Measurements from ENCODE around the gene MT2A. TPM values are rescaled to one million over a fixed set of nuclear protein-coding genes. Genes with fewer than 3 reads are reported as not detected.
A peak's percentile ranks its signal among the peaks of the same experiment; 100 is the strongest.
"Not testable (repeated sequence)": the region's sequence is repeated elsewhere in the genome, so short reads cannot be mapped to it uniquely, and the experiment has no call there.

The MT2A gene
- total RNA-seq (2014; rRNA removed; shearing (Covaris generic)) = 207 and 248 TPM in 2 replicates

DNA sequence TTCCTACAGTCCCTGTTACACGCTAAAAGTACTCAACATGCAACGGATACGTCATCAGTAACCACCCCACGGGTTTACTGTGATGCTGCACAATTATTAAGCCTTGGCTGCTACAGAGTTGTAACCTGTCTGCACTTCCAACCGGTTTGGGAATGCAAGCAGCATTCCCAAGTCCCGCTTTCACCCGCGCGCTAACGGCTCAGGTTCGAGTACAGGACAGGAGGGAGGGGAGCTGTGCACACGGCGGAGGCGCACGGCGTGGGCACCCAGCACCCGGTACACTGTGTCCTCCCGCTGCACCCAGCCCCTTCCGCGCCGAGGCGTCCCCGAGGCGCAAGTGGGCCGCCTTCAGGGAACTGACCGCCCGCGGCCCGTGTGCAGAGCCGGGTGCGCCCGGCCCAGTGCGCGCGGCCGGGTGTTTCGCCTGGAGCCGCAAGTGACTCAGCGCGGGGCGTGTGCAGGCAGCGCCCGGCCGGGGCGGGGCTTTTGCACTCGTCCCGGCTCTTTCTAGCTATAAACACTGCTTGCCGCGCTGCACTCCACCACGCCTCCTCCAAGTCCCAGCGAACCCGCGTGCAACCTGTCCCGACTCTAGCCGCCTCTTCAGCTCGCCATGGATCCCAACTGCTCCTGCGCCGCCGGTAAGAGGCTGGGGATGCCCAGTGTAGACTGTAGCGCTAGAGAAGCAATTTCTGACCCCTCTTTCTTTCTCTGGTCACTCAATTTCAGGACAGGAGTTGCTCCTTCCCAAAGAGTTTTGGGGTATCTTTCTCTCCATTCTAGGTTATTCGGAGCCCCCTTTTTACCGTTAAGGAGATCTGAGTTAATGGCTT, at the start of gene MT2A:
Gene MT2A, plus strand, starts transcription at position 542 of the 833 bp plus-strand sequence. Its CDS starts 72 bp downstream, at position 614.
- DNase-seq (ENCODE audit: low read depth) = peak; percentile 97

DNA sequence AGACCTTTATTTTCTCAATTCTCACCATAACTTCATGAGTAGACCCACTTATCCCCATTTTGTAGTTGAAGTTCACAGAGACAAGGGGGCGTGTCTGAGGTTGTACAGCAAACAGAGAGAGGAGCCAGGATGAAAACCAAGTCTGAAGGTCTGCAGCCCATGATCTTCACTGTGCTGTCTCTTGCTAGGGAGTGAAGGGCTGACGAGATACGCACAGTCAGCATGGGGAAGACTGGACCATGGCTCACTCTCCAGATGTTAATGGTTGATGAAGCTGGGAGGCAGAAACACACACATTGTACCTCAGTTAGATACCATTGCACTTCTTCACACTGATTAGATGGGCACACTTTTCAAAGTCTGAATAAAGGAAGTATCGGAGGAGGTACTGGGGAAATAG, 49.3 kb upstream of the MT2A start:
- DNase-seq (ENCODE audit: low read depth) = no peak

DNA sequence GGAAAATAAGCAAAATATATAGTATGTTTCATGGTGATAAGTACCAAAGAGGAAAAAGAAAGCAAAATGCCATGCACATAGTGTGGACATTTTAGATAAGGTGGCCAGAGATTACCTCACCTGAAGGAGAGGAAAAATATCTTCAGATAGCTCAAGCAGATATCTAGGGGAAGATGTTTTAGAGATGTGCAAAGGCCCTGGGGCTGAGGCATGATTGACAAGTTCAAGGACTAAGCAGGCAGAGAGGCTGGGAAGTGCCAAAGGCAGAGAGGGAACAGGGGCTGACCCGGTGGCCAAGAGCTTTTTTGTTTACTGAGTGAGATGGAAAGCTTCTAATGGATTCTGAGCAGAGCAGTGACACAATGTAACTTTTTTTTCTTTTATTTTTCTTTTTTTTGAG, 47.9 kb upstream of the MT2A start:
- DNase-seq (ENCODE audit: low read depth) = no peak

DNA sequence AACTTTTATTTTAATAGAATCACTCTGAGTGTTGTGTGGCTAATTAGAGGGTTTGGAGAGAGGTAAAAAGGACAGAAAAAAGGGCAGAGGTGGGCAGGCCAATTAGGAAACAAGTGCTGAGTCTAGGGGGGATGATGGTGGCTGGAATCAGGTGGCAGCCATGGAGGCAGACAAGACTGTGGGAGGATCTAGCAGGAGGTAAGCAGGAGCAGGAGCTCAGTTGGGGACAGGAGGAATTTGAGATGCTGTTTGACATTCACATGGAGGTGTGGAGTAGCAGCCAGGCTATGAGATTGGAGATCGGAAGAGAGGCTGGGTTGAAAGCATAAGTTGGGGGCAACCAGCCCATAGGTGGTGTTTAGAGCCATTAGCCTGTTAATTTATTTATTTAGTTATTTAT, 47.3 kb upstream of the MT2A start:
- no peak for DNase-seq (ENCODE audit: low read depth)

DNA sequence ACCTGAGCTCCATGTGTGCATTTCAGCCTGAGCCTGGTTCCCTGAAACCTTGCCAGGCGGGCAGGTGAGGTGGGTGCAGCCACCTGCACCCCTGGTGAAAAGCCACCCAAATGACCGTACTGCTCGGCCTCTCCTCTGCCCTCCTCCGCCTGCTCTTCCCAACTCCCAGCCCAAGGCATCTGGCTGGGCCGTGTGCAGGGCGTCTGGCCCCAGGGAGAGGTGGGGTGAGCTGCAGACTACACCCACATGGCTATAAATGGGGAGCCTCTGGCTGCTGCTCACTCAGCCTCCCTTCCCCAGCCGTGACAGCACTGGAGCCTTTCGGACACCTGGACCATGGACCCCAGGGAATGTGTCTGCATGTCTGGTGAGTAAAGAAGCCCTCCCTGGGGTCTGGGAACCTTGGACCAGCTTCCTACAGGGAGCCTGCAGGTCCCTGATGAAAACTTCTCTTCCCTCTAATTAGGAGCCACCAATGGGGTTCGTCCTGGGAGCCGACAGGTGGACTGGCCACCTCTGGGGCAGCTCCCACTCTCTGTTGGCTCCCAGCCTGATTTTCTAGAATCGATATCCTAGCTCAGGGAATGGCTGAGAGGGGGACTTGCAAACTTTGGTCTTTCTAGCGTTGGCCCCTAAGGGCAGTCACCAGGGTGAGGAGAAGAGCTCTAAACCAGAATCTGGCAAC, 43.4 kb upstream of the MT2A start, which contains the start of gene MT4:
Gene MT4, plus strand, starts transcription at position 281 of the 685 bp plus-strand sequence. Its CDS starts 56 bp downstream, at position 337.
- DNase-seq (ENCODE audit: low read depth) = no peak

DNA sequence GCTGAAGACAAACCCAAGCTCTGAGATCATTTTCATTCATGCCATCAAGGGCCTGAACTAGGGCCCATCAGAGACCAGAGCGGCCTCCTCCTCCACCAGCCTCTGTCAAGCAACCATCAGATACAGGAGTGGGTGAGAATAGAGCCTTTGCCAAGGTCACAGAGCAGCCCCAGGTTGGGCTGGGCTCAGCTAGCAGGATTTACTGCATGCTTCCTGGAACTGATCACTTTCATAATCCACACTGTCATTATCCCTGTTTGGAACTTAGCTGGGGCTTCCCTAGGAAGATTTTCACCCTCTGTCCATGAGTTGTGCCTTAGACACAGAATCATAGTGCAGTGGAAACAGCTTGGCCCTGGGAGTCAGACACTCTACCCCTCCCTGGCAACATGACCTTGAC, 38.4 kb upstream of the MT2A start:
- DNase-seq (ENCODE audit: low read depth) = no peak

DNA sequence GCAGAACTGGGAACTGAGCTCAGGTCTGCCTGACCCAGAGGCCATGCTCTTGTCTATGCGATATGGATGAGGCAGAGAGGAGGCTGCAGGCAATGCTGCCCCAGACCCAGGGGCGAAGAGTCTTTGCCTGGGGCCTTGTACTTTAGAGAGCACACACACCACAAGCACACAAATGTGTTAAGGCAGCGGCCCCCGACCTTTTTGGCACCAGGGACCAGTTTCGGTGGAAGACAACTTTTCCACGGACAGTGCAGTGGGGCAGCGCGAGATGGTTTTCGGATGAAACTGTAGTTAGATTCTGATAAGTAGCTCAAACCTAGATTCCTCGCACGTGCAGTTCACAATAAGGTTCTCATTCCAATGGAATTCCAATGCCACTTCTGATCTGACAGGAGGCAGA, 36.9 kb upstream of the MT2A start:
- no peak for DNase-seq (ENCODE audit: low read depth)

DNA sequence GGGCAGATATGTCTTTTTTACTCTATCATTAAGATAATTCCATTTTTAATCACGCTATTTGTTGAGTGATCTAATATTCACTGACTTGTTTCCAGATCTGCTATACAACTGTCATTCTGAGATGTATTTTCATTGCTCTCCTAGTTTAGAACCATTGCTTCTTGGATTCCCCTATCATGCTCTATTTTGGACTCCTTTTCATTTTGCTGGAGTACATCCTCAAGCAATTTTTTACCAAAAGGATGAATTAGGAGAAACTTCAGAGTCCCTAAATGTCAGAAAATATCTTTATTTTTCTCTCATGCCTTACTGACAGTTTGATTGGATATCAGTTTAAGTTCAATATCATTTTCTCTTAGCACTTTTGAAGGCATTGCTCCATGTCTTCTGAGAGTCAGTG, 33.8 kb upstream of the MT2A start:
- DNase-seq (ENCODE audit: low read depth) = no peak

DNA sequence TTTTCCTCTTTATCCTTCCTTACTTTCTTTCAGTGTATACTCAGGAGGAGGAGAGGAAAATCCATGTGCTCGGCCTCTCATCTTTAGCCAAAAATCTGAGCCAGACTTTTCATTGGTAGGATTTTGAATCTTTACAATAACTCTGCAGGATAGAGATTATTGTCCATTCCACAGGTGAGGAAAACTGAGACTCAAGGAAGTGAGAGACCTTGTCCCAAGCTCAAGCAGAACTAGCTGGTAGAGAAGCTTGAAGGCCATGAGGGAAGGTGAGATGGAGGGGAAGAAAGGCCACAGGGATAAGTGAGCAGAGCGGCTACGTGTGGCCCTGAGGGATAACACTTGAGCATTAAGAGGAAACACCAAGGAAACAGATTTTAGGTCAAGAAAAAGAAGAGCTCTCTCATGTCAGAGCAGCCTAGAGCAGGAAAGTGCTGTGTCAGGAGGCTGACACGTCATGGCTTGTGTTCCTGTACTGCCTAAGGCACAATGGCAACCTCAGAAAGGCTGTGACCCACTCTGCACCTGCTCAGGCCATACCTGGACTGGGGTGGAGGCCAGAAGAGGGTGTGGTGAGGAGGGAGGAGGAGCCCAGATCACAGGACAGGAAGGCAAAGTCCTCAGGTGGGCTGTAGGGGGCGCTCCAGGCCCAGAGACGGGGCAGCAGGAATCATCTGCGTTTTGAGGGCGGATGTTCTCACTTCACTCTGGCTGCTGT, 31.6 kb upstream of the MT2A start:
- peak; percentile 54 for DNase-seq (ENCODE audit: low read depth)

DNA sequence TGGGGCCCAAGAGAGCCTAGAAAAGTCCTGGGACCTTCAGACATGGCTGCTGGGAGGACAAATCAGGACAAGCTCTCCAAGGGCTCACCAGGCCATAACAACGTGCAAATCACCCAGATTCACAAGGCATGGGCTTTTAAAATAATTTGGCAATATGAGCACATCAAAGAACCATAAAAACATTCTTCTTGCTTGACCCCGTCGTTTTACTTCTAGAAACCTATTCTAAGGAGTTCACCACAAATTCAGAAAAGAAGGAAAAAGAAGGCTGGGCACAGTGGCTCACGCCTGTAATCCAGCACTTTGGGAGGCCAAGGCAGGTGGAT, 31.1 kb upstream of the MT2A start:
- no peak for DNase-seq (ENCODE audit: low read depth)

DNA sequence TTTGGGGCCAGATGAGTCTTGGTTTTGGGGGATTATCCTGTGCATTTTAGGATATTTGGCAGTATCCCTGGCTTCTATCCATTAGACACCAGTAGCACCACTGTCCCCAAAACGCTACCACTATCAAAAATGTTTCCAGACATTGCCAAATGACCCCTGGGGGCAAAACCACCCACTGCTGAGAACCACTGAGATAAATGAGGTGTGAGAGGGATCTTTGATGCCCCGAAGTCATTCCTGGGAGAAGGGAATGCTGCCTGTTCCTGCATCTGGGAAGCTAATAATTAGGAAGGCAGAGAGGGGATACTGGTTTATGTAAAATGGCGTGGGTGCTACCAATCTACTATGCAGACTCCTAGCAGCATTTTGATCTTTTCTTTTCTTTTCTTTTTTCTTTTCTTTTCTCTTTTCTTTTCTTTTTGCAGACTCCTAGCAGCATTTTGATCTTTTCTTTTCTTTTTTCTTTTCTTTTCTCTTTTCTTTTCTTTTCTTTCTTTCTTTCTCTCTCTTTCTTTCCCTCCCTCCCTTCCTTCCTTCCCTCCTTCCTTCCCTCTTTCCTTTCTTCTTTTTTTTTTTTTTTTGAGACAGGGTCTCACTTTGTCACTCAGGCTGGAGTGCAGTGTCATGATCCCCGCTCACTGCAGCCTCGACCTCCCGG, 27.9 kb upstream of the MT2A start:
- no peak for DNase-seq (ENCODE audit: low read depth)

DNA sequence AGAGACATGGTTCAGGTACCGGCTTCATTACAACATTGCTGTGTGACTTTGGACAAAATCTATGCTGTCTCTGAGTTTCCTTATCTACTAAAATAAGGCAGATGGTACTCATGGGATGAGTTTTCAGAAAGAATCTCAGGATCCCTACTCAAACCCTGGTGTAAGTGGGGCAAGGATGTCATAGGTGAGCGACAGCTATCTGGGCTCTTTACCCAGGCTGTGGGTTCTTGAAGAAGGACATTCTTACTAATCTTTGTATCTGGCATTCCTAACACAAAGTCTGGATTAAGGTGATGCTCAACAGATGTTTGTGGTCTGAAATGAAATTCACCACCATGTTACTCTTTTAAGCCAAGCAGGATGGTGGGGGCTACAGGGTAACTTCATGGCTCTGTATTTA, 25.5 kb upstream of the MT2A start:
- not testable (repeated sequence) for DNase-seq (ENCODE audit: low read depth)

DNA sequence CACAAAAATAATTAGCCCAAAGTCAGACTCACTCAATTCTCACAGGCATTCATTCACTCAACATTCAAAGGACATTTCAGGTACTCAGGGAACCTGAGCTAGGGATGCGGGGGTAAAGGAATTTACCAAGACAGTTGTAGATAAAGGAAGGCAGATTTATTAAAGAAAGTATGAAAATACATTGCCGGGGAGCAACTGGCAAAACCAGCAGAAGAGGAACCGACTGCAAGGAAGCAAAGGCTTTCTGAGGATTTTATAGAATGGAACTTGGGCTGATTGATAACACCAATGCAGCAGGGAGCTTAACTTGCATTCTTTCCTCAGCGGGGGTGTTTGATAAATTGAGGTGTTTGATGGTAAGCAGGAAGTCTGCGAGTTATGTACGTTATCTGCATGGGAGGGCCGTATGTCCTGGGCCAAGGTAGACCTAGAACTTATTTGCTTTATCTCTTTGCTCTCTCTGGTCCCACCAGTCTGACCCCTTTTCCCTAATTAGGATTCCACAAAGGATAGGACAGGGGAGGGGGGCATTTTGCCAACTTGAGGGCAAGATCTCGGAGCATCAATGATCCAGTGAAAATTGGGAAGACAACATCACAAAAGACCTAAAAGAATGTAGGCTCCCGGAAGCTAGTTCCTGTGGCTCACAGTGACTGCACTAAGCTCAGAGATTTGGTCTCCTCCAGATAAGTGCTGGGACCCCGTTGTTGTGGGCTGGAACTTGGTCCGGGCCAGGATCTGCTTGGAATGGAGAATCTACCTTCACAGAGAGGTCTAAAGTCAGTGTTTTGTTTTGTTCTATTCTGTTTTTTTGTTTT, 24.8 kb upstream of the MT2A start:
- DNase-seq (ENCODE audit: low read depth) = no peak

DNA sequence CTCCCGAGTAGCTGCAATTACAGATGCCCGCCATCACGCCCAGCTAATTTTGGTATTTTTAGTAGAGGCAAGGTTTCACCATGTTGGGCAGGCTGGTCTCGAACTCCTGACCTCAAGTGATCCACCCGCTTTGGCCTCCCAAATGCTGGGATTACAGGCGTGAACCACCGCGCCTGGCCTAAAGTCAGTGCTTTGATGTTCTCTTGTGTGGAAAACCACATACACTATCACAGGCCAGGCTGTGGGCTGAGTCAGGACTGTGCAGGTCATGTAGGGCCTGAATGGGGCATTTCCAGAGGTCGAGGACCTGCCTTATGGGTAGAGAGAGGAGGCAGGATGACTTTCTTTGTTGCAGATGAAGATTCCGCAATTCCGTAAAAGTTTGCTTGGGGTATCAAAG, 24.1 kb upstream of the MT2A start:
- DNase-seq (ENCODE audit: low read depth) = no peak

DNA sequence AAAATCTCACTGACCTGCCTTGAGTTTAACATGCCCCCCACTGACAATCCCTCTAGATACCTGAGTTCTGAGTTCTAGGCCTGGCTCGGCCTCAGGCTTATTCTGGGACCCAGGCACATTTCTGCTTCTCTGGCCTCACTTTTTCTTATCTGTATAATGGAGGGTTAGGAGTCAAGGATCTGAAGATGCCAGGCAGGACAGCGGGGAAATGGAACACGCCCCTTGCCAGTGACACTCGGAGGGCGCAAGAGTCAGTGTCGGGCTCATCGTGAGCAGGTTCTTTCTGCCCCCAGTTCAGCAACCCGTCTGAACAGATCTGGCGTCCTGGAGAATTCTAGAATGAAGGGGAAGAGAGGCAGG, 19.6 kb upstream of the MT2A start:
- no peak for DNase-seq (ENCODE audit: low read depth)

DNA sequence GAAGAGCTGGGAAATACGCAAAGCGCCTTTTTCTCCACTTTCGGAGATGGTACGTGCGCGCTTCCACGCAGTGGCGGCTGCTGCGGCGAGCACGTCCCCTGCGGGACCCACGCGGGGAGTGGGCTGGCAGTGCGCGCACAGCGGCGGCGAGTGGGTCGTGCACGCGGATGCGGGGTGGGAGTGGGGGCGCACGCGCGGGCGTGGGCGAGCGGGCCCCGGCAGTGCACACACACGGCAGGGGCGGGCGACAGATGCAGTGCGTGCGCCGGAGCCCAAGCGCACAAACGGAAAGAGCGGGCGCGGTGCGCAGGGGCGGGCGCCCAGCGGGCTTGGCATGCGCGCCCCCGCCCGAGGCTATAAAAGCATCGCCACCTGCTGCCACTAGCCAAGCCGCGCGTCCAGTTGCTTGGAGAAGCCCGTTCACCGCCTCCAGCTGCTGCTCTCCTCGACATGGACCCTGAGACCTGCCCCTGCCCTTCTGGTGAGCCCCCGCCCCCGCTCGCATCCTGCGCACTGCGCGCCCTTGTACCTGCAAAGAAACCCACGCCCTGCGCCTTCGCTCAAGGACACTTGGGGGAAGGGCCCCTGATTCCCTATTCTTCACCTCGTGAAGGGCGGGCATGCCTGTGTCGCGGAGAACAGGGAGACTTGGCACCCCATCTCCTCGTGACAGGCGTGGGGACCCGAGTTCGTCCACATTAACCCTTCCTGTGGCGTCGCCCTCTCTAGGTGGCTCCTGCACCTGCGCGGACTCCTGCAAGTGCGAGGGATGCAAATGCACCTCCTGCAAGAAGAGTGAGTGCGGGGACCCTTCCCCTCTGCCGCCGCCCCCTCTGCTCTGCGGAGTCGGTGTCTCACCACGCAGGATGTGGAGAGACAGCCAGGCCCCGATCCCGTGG, 19.0 kb upstream of the MT2A start, which contains the start of gene MT3:
Gene MT3, plus strand, starts transcription at position 388 of the 899 bp plus-strand sequence. Its CDS starts 63 bp downstream, at position 451.
- peak; percentile 42 for DNase-seq (ENCODE audit: low read depth)

DNA sequence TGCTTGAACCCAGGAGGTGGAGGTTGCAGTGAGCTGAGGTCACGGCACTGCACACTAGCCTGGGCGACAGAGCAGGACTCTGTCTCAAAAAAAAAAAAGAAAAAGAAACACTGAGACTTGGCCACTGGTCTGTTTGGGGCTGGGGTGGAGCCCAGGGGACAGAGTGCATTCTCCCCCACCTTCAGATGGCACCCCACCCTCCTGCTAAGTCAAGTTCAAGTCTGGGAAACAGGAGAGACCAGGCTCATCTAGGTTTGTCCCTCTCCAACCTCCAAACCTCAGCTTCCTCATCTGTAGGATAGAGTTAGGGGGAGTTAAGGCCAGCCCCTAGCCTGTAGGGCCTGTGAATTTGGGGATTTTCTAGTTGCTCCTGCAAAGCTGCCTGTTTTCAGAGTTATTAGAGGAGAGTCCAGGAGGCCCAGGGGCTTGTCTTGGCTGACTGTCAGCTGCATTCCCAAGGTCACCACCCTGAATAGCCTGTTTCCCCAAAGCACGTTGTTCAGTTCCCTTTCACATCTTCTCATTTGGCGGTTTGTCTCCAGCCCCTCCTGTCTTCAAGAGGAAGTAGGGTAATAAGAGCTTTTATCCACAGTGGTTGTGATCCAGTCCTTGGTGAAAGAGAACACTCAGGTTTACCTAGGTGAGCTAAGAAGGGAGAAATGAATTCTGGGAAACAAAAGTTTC, 16.9 kb upstream of the MT2A start:
- DNase-seq (ENCODE audit: low read depth) = no peak

DNA sequence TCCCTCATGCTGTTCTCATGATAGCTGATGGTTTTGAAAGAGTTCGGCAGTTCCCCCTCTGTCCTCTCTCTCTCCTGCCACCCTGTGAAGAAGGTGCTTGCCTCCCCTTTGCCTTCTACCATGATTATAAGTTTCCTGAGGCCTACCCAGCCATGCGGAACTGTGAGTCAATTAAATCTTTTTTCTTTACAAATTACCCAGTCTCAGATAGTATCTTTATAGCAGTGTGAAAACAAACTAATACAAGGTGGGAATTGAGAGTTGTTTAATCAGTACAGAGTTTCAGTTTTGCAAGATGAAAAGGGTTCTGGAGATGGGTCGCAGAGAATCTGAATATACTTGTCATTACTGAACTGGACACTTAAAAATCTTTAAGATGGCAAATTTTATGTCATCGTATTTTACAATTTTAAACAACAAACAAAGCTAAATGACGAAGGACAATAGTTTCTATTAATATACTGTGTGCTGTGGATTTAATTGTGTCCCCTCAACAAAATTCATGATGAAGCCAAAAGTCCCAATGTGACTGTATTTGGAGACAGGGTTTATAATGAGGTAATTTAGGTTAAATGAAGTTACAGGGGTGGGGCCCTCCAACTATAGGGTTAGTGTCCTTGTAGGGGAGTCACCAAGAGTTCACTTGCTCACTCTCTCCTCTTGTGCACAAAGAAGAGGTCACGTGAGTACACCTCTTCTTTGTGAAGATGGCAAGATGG, 14.7 kb upstream of the MT2A start:
- no peak for DNase-seq (ENCODE audit: low read depth)

DNA sequence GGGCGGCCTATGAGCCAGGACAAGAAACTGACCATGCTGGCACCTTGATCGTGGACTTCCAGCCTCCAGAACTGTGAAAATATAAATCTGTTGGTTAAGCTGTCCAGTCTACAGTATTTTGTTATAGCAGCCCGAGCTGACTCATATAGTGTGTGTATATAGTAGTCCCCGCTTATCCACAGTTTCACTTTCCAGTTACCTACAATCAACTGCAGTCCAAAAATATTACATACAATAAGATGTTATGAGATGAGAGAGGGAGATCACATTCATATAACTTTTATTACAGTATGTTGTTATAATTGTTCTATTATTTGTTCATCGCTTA, 14.1 kb upstream of the MT2A start:
- DNase-seq (ENCODE audit: low read depth) = no peak
